ENCODE results near the gene CLDN3.
"Not testable (repeated sequence)": the region's sequence is repeated elsewhere in the genome, so short reads cannot be mapped to it uniquely, and the experiment has no call there.

Gene CLDN3

GRCh38 chr7:73770002-73770859 is at the start of gene CLDN3:
CLDN3 (minus strand) TSS chr7:73770270; CDS start chr7:73770049, 221 bp downstream.
- no peak for DNase-seq

DNA sequence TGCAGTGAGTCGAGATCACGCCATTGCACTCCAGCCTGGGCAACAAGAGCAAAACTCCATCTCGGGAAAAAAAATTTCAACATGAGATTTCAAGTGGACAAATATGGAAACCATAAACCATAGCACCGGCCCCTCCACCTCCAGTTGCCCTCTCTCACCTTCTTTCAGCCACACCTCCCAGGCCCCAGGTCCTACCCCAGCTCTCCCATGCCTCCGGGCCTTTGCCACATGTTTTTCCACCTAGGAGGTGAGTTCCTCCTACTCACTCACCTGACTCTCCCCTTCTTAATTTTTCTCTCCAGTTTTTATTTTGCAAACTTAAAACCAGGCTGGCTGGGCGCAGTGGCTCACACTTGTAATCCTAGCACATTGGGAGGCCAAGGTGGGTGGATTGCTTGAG is 47.1 kb upstream of the CLDN3 start:
- DNase-seq = no peak

DNA sequence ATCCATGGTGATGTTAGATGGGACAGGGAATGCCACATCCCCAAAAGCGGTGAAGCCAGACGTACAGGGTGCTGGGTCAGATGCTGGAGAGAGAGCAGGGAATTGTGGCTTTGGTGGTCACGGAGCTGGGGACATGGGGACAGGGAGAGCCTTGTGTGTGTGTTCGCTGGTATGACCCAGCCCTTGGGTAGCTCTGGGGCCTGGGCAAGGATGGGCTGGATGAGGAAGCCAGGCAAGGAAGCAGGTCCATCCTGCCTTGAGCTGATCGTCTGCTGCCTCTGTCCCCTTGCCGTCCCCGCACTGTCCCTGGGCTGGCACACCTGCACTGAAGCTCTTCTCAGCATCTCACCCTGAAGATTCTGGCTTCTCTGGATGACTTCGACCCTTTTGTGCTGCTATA is 45.4 kb upstream of the CLDN3 start:
- no peak for DNase-seq

GRCh38 chr7:73812996-73813395 is 42.9 kb upstream of the CLDN3 start:
- no peak for DNase-seq

GRCh38 chr7:73811760-73812168 is 41.7 kb upstream of the CLDN3 start:
- DNase-seq = no peak

- DNase-seq = no peak
These were observed 40.9 kb upstream of the CLDN3 start for GRCh38 chr7:73810998-73811360.

- no peak for DNase-seq
These were observed 39.4 kb upstream of the CLDN3 start for GRCh38 chr7:73809467-73809951.

DNA sequence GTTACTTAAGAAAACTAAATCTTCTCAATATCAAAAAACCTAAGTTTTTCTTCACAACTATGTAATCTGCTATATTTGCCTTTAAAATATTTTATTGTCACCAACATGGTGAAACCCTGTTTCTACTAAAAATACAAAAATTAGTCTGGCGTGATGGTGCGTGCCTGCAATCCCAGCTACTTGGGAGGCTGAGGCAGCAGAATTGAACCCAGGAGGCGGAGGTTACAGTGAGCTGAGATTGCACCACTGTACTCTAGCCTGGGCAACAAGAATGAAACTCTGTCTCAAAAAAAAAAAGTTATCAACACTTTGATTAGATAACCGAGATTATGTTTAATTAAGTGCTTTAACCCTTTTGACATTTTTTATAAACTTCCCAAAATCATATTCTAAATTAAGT is 32.4 kb upstream of the CLDN3 start:
- DNase-seq = no peak

- DNase-seq = no peak
These were observed 31.5 kb upstream of the CLDN3 start for GRCh38 chr7:73801577-73801976.

- no peak for DNase-seq
These were observed 29.4 kb upstream of the CLDN3 start for GRCh38 chr7:73799282-73800141.

DNA sequence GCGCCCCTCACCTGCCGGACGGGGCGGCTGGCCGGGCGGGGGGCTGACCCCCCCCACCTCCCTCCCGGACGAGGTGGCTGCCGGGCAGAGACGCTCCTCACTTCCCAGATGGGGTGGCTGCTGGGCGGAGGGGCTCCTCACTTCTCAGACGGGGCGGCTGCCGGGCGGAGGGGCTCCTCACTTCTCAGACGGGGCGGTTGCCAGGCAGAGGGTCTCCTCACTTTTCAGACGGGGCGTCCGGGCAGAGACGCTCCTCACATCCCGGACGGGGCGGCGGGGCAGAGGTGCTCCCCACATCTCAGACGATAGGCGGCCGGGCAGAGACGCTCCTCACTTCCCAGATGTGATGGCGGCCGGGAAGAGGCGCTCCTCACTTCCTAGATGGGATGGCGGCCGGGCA is 27.1 kb upstream of the CLDN3 start:
- not testable (repeated sequence) for DNase-seq

GRCh38 chr7:73796656-73797055 is 26.6 kb upstream of the CLDN3 start:
- DNase-seq = not testable (repeated sequence)

DNA sequence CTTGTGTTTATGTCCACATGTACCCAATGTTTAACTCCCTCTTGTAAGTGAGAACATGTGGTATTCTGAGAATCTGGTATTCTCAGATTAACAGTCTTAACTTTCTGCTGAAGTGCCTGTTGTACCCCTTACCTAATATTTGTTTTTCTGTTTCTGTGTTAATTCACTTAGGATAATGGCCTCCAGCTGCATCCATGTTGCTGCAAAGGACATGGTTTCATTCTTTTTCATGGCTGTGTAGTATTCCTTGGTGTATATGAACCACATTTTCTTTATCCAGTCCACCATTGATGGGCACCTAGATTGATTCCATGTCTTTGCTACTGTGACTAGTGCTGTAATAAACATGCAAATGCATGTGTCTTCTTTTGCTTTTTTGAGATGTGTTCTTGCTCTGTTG is 25.1 kb upstream of the CLDN3 start:
- not testable (repeated sequence) for DNase-seq

- DNase-seq = not testable (repeated sequence)
These were observed 21.2 kb upstream of the CLDN3 start for GRCh38 chr7:73791170-73791690.

- no peak for DNase-seq
These were observed 19.0 kb upstream of the CLDN3 start for GRCh38 chr7:73789051-73789450.

DNA sequence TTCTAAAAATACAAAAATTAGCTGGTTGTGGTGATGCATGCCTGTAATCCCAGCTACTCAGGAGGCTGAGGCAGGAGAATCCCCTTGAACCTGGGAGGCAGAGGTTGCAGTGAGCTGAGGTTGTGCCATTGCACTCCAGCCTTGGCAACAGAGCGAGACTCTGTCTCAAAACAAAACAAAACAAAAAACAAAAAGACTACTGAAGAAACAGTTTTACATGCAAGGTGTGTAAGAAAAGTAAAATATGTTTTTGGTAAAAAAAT is 17.6 kb upstream of the CLDN3 start:
- not testable (repeated sequence) for DNase-seq

DNA sequence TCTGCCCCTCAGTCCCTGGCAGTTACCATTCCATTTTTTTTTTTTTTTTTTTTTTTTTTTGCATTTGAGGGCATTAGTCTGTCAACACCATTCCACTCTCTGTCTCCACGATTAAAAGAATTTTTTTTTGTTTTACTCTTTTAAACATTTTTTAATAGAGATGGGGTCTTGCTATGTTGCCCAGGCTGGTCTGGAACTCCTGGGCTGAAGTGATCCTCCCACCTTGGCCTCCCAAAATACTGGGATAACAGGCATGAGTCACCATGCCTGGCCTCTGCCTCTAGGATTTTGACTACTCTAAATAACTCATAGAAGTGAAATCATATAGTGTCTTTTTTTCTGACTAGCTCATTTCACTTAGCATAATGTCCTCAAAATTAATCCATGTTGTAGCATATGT is 16.5 kb upstream of the CLDN3 start:
- no peak for DNase-seq

DNA sequence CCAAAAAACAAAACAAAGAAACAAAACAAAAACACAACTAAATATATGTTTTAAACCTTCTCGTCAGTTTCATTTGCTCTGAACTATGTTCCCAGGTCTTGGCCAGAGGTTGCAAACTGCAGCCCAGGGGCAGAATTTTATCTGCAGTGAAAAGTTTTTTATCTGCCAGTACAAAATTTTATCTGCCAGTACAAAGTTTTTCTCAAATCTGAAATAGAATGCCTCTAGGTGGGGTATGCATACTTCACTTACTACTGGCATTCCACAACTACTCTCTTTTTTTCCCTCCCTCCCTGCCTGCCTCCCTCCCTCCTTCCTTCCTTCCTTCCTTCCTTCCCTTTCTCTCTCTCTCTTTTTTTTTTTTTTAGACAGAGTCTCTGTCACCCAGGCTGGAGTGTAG is 9.4 kb upstream of the CLDN3 start:
- no peak for DNase-seq

- DNase-seq = no peak
These were observed 8.8 kb upstream of the CLDN3 start for GRCh38 chr7:73778801-73779389.

- DNase-seq = no peak
These were observed 4.9 kb upstream of the CLDN3 start for GRCh38 chr7:73774923-73775322.

- no peak for DNase-seq
These were observed 3.8 kb upstream of the CLDN3 start for GRCh38 chr7:73773700-73774517.

DNA sequence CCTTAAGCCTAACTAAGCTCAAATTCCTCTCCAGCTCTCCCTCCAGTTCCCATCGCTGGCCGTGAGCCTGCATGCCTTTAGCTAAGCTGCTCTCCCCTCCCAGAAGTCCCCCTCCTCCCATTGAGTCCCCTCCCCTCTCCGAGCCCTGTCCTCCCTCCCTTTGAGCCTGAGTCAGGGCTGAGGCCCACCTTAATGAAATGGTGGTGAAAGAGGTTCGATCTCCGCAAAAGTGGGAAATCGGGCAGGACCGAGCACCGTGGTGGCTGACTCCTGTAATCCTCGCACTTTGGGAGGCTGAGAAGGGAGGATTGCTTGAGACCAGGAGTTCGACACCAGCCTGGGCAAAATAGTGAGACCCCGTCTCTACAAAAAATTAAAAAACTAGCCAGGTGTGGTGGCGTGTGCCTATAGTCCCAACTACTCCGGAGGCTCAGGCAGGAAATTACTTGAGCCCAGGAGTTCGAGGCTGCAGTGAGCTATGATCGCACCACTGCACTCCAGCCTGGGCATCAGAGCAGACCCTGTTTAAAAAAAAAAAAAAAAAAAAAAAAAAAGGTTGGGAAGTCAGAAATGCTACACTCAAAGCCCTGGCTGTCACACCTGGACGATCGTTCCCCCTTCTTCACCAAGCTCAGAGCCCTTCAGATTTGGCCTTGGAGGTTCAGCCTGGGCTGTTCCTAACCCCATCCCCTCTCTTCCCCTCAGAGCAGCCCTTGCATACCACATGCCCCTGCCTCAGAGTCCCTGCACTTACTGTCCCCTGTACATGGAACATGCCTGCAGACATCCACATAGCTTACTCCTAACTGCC is 995 bp upstream of the CLDN3 start:
- no peak for DNase-seq
